HEK293T (cell line): ENCODE measurements around the gene TSC2.

Source experiments
- BHLHE40 ChIP-seq: fragments of 450-650 bp; IDR thresholded peaks from 2 replicates; pipeline ENCODE4 v1.6.1; 2016; ENCODE audit warnings: mild to moderate bottlenecking, moderate library complexity, borderline replicate concordance
- CTBP1 ChIP-seq: fragments of 450-650 bp; IDR thresholded peaks from 2 replicates; pipeline ENCODE4 v1.6.1; 2016; ENCODE audit warnings: borderline replicate concordance
- FOXK2 ChIP-seq: fragments of 450-650 bp; IDR thresholded peaks from 2 replicates; pipeline ENCODE4 v1.6.1; 2016; ENCODE audit warnings: mild to moderate bottlenecking
- FOXM1 ChIP-seq: fragments of 450-650 bp; IDR thresholded peaks from 2 replicates; pipeline ENCODE4 v1.6.1; 2017; ENCODE audit warnings: mild to moderate bottlenecking, borderline replicate concordance
- HDGF ChIP-seq: fragments of 450-650 bp; IDR thresholded peaks from 2 replicates; pipeline ENCODE4 v1.6.1; 2017; ENCODE audit warnings: antibody characterized with exemption, borderline replicate concordance
- L3MBTL2 ChIP-seq: fragments of 450-650 bp; conservative IDR thresholded peaks from 2 replicates; pipeline ENCODE4 v1.6.1; 2016; ENCODE audit warnings: mild to moderate bottlenecking
- NFRKB ChIP-seq: fragments of 450-650 bp; IDR thresholded peaks from 2 replicates; pipeline ENCODE4 v1.6.1; 2016; ENCODE audit warnings: mild to moderate bottlenecking, moderate library complexity
- SP1 ChIP-seq: fragments of 450-650 bp; IDR thresholded peaks from 2 replicates; pipeline ENCODE4 v1.6.1; 2017
- SUZ12 ChIP-seq: fragments of 450-650 bp; IDR thresholded peaks from 2 replicates; pipeline ENCODE4 v1.6.1; 2016; ENCODE audit warnings: mild to moderate bottlenecking
- TARDBP ChIP-seq: fragments of 450-650 bp; IDR thresholded peaks from 2 replicates; pipeline ENCODE4 v1.6.1; 2016
- TF ChIP-seq, protein P1 (sequence below): fragments of 450-650 bp; IDR thresholded peaks from 2 replicates; pipeline ENCODE4 v1.6.1; 2016

DNA sequence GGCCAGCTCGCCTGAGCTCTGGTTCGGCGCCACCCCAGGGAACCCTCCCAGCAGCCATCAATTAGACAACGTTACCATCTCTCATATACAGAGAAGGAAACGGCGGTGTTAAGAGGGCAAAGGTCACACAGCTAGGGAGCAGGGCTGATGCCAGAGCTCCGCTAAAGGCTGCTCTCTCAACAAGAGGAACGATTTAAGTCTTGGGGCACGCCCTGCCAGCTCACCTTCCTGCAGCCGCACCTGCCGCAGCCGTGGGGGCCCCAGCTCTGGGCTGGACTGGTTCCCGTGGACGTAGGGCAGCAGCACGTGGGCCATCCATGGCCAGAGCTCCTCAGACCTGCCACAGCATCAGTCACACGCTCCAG lies 44.5 kb downstream of the TSC2 start:
- TF ChIP-seq HDGF = no peak
- no peak for TF ChIP-seq BHLHE40
- TF ChIP-seq, protein P1, sequence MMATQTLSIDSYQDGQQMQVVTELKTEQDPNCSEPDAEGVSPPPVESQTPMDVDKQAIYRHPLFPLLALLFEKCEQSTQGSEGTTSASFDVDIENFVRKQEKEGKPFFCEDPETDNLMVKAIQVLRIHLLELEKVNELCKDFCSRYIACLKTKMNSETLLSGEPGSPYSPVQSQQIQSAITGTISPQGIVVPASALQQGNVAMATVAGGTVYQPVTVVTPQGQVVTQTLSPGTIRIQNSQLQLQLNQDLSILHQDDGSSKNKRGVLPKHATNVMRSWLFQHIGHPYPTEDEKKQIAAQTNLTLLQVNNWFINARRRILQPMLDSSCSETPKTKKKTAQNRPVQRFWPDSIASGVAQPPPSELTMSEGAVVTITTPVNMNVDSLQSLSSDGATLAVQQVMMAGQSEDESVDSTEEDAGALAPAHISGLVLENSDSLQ = no peak
- TF ChIP-seq NFRKB = no peak
- no peak for TF ChIP-seq TARDBP
- TF ChIP-seq FOXM1 = no peak
- no peak for TF ChIP-seq SP1
- no peak for TF ChIP-seq CTBP1
- no peak for TF ChIP-seq SUZ12
- TF ChIP-seq FOXK2 = no peak
- no peak for TF ChIP-seq L3MBTL2
